ENCODE measurements around the gene CCDC81.

Gene CCDC81

GRCh38 chr11:86468169-86468568 is 93.5 kb downstream of the CCDC81 start:
- DNase-seq (ENCODE audit: low read depth) = no peak

- no peak for DNase-seq (ENCODE audit: low read depth)
These were observed 95.1 kb downstream of the CCDC81 start for GRCh38 chr11:86469491-86470388.

All from stimulated activated CD8-positive, alpha-beta memory T cell treated with anti-CD3 and anti-CD28 coated beads, Interleukin-12 subunit alpha, Interleukin-12 subunit beta, amount 100 ng/mL, for 4 hours (primary cell).